Ovary (tissue), 9 donors: ENCODE results near the gene ECHDC3. TPM values are rescaled to one million over a fixed set of nuclear protein-coding genes. Genes with fewer than 3 reads are reported as not detected.

Experiments used
- DNase-seq, 5 donors: peaks; one replicate each; pipeline ENCODE4 v3.0.0-alpha.2; 2019 to 2020
- H3K27ac ChIP-seq, 2 donors: fragments of 200-600 bp; one replicate each; pipeline versions ENCODE4 v1.5.1 to v1.8.0; 2019 to 2022
- H3K27me3 ChIP-seq: fragments of 200-600 bp; one replicate; pipeline ENCODE4 v1.8.0; 2022
- H3K36me3 ChIP-seq: fragments of 200-600 bp; sonication (generic); one replicate; pipeline ENCODE4 v1.5.1; 2019
- H3K4me1 ChIP-seq: one replicate; pipeline ENCODE4 v1.8.1; 2013; ENCODE audit warnings: mild to moderate bottlenecking, moderate library complexity; ENCODE audit not compliant: insufficient read depth
- H3K4me3 ChIP-seq: fragments of 200-600 bp; sonication (generic); one replicate; pipeline ENCODE4 v1.5.1; 2017
- H3K9me3 ChIP-seq, 2 donors: fragments of 200-600 bp in 1 of 2; sonication (generic) in 1 of 2; one replicate each; pipeline versions ENCODE4 v1.5.1 to v1.8.1; 2013 to 2019; ENCODE audit warnings: mild to moderate bottlenecking in 1 of 2, moderate library complexity in 1 of 2
- EP300 ChIP-seq: sonication (generic); formaldehyde crosslinking; IDR thresholded peaks from one replicate; pipeline ENCODE4 v1.6.1; 2017; ENCODE audit warnings: antibody characterized with exemption
- POLR2A ChIP-seq: fragments of 450-650 bp; IDR thresholded peaks from one replicate; pipeline ENCODE4 v1.6.1; 2017; ENCODE audit warnings: antibody characterized with exemption, mild to moderate bottlenecking, moderate library complexity
- WGBS, 3 donors: extraction: QIAGEN DNeasy Blood & Tissue Kit in 1 of 3; methylation state at CpG; one replicate each; pipeline versions ENCODE4 v1.1.5 to v1.1.7; 2013 to 2017; 5-methylcytosine and 5-hydroxymethylcytosine counted together
- intact Hi-C, 4 donors: fragments of 100-400 bp; cut with DNase I; formaldehyde crosslinking; loops; one replicate each; pipeline versions ENCODE4 v1.11.0 to v1.15.1; 2022 to 2023
- polyA plus RNA-seq, 2 donors: library from polyadenylated mRNA; stranded (reverse); fragments of 200-250 nt in 1 of 2; fragments of 350-450 nt in 1 of 2; fragmentation: Illumina TruSeq in 1 of 2; extraction: RNeasy Lipid Tissue Mini Kit (QIAGEN cat#74804) in 1 of 2; gene quantifications; one replicate each; pipeline ENCODE4 v1.2.3, GENCODE V29; 2013 to 2014
- total RNA-seq, 7 donors: library from RNA; depleted of rRNA in 2 of 7; stranded (reverse); fragments of >200 nt in 2 of 7; fragmentation: NEBNext Ultra II Directional in 3 of 7; extraction: Animal tissue kit (Norgen Biotek cat#: 25700) in 3 of 7; gene quantifications; one replicate each; pipeline versions ENCODE4 v1.1.0 to v1.2.4, GENCODE V29; 2016 to 2023
- TF ChIP-seq, protein P1 (sequence below), 3 donors: fragments of 450-650 bp in 2 of 3; fragments of 200-600 bp in 1 of 3; IDR thresholded peaks; one replicate each; pipeline versions ENCODE4 v1.5.1 to v1.8.0; 2016 to 2022; ENCODE audit warnings: antibody characterized with exemption in 3 of 3, mild to moderate bottlenecking in 1 of 3
- donor health status: DM: no; HTN: no; CAD: no; lungs with moderate emphysema.
- donor health status: DM: no; HTN: no; CAD: no.
- donor health status: Bipolar disorder and iron deficiency.
- donor health status: DM: yes; HTN: yes; CAD: no.
- donor health status: DM: no; HTN: no; CAD: no.
- donor health status: DM: yes; HTN: yes; CAD: no.

ECHDC3 gene
- total and polyA plus RNA-seq, 9 donors: 13.1 to 33.2 (median 17.8) TPM

DNA sequence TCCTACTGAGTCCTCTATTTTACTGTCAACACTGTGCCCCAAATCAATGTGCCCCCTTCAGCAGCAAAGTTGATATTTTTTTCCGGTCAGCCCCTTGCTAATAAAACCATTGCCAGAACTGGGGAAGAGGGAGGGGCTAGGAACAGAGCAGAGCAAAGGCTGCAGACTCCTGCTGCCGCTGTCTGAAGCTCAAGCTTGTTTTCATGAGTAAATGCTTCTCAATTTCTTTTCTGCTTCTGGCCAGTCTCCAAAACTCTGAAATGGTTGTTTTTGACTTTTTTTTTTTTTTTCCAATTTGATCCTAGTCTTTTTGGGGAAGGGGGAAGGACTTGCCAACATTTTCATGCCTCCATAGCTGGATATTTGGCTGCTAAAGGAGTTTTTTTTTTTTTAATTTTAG lies 54.3 kb downstream of the ECHDC3 start:
- Histone ChIP-seq H3K4me1 (peaks cover 2% of the 10 kb centered on the region), H3K36me3 (no peaks in the 10 kb centered on the region), H3K27me3 (no peaks in the 10 kb centered on the region), H3K9me3 (no peaks in the 10 kb centered on the region), H3K27ac (no peak overlapping the region), H3K4me3 (no peak overlapping the region)
- DNase-seq: no peak
- TF ChIP-seq, protein P1, sequence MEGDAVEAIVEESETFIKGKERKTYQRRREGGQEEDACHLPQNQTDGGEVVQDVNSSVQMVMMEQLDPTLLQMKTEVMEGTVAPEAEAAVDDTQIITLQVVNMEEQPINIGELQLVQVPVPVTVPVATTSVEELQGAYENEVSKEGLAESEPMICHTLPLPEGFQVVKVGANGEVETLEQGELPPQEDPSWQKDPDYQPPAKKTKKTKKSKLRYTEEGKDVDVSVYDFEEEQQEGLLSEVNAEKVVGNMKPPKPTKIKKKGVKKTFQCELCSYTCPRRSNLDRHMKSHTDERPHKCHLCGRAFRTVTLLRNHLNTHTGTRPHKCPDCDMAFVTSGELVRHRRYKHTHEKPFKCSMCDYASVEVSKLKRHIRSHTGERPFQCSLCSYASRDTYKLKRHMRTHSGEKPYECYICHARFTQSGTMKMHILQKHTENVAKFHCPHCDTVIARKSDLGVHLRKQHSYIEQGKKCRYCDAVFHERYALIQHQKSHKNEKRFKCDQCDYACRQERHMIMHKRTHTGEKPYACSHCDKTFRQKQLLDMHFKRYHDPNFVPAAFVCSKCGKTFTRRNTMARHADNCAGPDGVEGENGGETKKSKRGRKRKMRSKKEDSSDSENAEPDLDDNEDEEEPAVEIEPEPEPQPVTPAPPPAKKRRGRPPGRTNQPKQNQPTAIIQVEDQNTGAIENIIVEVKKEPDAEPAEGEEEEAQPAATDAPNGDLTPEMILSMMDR (IDR thresholded peaks at IDR 0.05): no peak
- TF ChIP-seq POLR2A: no peak
- TF ChIP-seq EP300: no peak
- WGBS, 3 donors: 7 to 27% (median 17%) methylated on average over 2 of the region's 2 CpGs
- intact Hi-C loops: no loop called here

DNA sequence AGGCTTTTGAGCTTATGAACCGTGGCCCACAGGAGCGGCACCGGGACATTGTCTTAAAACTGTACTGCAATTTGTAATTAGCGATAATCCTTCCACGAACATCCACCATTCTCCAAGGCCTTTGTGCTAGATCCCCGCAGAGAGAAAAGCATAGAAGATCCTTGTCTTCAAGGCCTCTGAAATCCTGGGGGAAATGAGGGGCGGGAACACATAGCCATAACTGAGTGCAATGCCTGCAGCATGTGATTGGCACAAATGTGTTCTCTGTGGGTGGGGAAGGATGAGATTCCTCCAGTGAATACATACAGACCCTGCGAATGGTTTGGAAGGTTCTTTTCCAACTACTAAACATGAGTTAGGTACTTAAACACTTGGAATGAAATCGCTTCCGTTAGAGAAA lies 55.1 kb downstream of the ECHDC3 start:
- H3K9me3 ChIP-seq: no peaks in the 10 kb centered on the region
- H3K4me3 ChIP-seq: no peak overlapping the region
- peaks cover 2% of the 10 kb centered on the region for H3K4me1 ChIP-seq
- DNase-seq: no peak
- H3K27me3 ChIP-seq: no peaks in the 10 kb centered on the region
- H3K27ac ChIP-seq: no peak overlapping the region
- no peaks in the 10 kb centered on the region for H3K36me3 ChIP-seq
- intact Hi-C loops: no loop called here
- TF ChIP-seq EP300: no peak
- TF ChIP-seq, protein P1 (IDR thresholded peaks at IDR 0.05): no peak
- no peak for TF ChIP-seq POLR2A
- 92 to 95% (median 94%) methylated on average over 10 of the region's 10 CpGs for whole genome bisulfite sequencing, 3 donors

DNA sequence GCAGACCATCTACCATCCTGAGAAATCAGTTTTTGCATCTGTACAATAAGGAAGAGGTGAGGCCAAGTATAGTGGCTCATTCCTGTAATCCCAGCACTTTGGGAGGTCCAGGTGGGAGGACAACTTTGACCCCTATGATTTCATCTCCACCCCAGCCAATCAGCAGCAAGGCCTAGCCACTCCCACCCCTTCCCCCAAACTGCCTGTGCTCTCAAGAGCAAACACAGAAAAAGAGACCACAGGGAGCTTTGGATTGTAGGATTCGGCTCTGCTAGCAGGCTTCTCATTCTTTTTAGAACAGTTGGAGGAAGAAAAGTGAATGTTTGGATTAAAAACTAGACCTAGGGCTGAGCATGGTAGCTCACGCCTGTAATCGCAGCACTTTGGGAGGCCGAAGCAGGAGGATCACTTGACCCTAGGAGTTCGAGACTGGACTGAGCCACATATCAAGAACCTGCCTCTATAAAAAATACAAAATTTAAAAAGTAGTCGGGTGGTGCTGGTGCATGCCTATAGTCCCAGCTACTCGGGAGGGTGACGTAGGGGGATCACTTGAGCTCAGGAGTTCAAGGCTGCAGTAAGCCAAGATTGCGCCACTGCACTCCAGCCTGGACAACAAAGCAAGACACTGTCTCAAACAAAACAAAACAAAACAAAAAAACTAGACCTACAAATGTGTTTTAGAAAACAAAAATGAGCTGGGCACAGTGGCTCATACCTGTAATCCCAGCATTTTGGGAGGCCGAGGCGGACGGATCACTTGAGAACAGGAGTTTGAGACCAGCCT lies 55.9 kb downstream of the ECHDC3 start:
- 81 to 90% (median 87%) methylated on average over 12 of the region's 12 CpGs for WGBS, 3 donors
- DNase-seq: no peak
- intact Hi-C loops: no loop called here

DNA sequence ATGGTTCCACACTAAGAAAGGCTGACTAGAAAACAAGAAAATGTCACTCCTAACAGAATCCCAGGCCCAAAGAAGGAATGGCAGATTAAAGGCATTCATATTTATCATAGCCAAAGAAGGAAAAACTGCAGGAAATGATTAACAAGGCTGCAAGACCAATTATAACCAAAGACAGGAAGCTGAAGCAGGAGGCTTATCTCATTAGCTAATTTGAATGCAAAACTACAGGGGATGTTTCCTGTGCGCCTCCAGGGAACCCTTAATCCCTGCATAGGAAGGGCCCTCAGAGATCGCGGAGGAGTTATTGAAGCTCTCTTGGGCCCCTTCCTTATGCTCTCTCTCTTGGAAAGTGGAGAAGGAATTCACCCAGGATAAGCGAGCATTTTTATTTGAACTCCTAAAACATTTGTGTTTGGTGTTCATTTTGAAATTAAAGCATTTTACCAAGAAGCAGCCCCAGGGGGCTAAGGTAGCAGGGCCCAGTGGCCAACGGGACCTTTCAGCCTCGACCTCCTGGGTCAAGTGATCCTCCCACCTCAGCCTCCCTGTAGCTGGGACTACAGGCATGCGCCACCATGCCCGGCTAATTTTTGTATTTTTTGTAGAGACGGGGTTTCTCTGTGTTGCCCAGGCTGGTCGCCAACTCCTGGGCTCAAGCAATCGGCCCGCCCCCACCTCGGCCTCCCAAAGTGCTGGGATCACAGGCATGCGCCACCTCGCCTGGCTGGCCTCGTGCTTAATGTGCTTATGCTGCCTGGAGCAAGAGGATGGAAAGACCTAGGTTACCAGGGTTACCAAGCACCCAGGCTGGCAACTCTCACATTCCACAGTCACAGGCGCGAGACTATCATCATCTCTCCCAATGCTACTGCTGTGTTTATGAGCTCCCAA lies 56.9 kb downstream of the ECHDC3 start:
- peaks cover 2% of the 10 kb centered on the region for H3K4me1 ChIP-seq
- no peak for DNase-seq
- H3K36me3 ChIP-seq: no peaks in the 10 kb centered on the region
- no peaks in the 10 kb centered on the region for H3K27me3 ChIP-seq
- no peaks in the 10 kb centered on the region for H3K9me3 ChIP-seq
- 71 to 78% (median 75%) methylated on average over 18 of the region's 18 CpGs for WGBS, 3 donors
- H3K4me3 ChIP-seq: no peak overlapping the region
- H3K27ac ChIP-seq: no peak overlapping the region
- no peak for TF ChIP-seq EP300
- TF ChIP-seq POLR2A: no peak
- TF ChIP-seq, protein P1 (IDR thresholded peaks at IDR 0.05): no peak
- intact Hi-C loops: no loop called here

More for the DNA sequence above, 55.9 kb downstream of the ECHDC3 start:
- no peak overlapping the region for H3K27ac ChIP-seq
- peaks cover 2% of the 10 kb centered on the region for H3K4me1 ChIP-seq
- no peak overlapping the region for H3K4me3 ChIP-seq
- no peaks in the 10 kb centered on the region for H3K27me3 ChIP-seq
- TF ChIP-seq, protein P1 (IDR thresholded peaks at IDR 0.05): no peak
- TF ChIP-seq POLR2A: no peak
- TF ChIP-seq EP300: no peak
- H3K9me3 ChIP-seq: no peaks in the 10 kb centered on the region
- H3K36me3 ChIP-seq: no peaks in the 10 kb centered on the region
